ENCODE data around the gene FNDC11.

FNDC11 gene

GRCh38 chr20:63553933-63554290 lies at the start of gene FNDC11:
FNDC11 (plus strand) TSS chr20:63554159; CDS start chr20:63555664, 1,505 bp downstream.
- peak; percentile 36 for DNase-seq

- DNase-seq: no peak
These were observed 49.3 kb upstream of the FNDC11 start for GRCh38 chr20:63504642-63505041.

GRCh38 chr20:63505281-63505680 lies 48.7 kb upstream of the FNDC11 start:
- DNase-seq: no peak

GRCh38 chr20:63505723-63506122 lies 48.2 kb upstream of the FNDC11 start:
- no peak for DNase-seq

- DNase-seq: no peak
These were observed 46.7 kb upstream of the FNDC11 start for GRCh38 chr20:63507083-63507743.

- no peak for DNase-seq
These were observed 45.7 kb upstream of the FNDC11 start for GRCh38 chr20:63508072-63508768.

- peak; percentile 5 for DNase-seq
These were observed 44.8 kb upstream of the FNDC11 start for GRCh38 chr20:63509088-63509564.

- no peak for DNase-seq
These were observed 40.8 kb upstream of the FNDC11 start for GRCh38 chr20:63513207-63513606.

- DNase-seq: peak; percentile 47
These were observed 39.4 kb upstream of the FNDC11 start for GRCh38 chr20:63514520-63514919.

- no peak for DNase-seq
These were observed 36.3 kb upstream of the FNDC11 start for GRCh38 chr20:63517376-63518309.

- DNase-seq: no peak
These were observed 35.6 kb upstream of the FNDC11 start for GRCh38 chr20:63518351-63518861.

- DNase-seq: no peak
These were observed 34.9 kb upstream of the FNDC11 start for GRCh38 chr20:63518946-63519667.

- DNase-seq: no peak
These were observed 34.1 kb upstream of the FNDC11 start for GRCh38 chr20:63519668-63520503.

GRCh38 chr20:63520504-63520933 lies 33.4 kb upstream of the FNDC11 start, which contains the start of gene PPDPF:
PPDPF (plus strand) TSS chr20:63520765; CDS start chr20:63521309, 544 bp downstream.
- peak; percentile 58 for DNase-seq

- DNase-seq: peak; percentile 32
These were observed 32.9 kb upstream of the FNDC11 start for GRCh38 chr20:63520934-63521601.

GRCh38 chr20:63521602-63522001 lies 32.4 kb upstream of the FNDC11 start:
- no peak for DNase-seq

- DNase-seq: no peak
These were observed 31.7 kb upstream of the FNDC11 start for GRCh38 chr20:63522091-63522868.

- no peak for DNase-seq
These were observed 30.9 kb upstream of the FNDC11 start for GRCh38 chr20:63522981-63523611.

- DNase-seq: no peak
These were observed 28.8 kb upstream of the FNDC11 start for GRCh38 chr20:63525185-63525584.

Data from OCI-M1 (cell line).